SIG-M5 treated with dmso at 0.1 percent for 504 hours (cell line): Measurements from ENCODE around the gene AMBP.
"Not testable (repeated sequence)": the region's sequence is repeated elsewhere in the genome, so short reads cannot be mapped to it uniquely, and the experiment has no call there.

ENCODE experiments used
- DNase-seq: peaks from one replicate; lab custom pipeline; 2025; ENCODE audit not compliant: unreplicated experiment; lab: John Stamatoyannopoulos, UW

AMBP gene

DNA sequence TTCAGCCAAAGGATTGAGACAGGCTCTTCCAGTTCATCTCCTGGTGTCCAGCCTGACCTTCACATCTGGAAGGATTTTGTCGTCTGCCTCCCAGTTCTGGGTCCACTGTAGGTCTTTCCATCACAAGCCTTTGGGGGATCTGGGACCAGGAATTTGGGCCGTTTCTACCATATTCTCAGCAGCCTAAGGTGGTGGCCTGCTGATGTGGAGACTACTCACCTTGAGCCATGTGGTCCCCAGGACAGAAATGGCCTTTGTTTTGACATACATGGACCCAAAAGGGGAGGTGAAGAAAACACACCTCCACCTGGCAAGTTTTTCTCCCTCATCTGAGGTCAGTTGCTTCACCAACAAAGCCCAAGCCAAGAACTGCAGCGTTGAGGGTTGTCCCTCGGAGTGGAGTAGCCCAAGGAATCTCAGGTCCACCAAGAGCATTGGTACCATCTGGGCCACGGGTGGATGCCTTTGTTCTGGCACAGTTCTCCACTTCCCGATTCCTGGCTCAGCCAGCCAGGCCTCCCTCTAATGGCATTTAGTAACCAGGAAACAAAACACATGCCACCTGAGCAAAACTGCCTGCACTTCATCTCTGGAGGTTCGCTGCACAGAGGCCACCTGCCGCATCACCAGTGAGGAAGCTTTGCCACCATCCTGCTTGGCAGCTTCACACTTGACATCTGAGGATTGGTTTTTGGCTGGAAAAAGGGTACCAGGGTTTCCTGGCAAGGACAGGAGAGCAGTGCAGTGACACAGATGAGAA lies 24.7 kb downstream of the AMBP start:
- no peak for DNase-seq

GRCh38 chr9:114051706-114052105 lies 26.4 kb downstream of the AMBP start:
- no peak for DNase-seq

- no peak for DNase-seq
Observed at GRCh38 chr9:114051281-114051680, 26.8 kb downstream of the AMBP start.

- no peak for DNase-seq
Observed at GRCh38 chr9:114050646-114051045, 27.5 kb downstream of the AMBP start.

DNA sequence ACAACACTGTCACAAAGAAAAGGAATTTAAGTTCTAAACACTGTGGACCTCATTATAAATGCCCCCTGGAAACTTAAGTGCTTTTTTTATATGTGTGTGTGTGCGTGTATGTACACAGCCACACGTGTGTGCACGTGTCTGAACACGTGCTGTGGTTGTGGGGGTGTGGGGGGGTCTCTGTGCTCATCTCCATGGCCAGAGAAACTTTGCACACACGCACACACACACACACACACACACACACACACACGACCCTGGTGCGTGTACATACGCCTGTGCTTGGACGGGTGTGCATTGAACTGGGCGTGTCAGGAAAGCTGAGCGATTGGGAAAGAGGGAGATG lies 27.9 kb downstream of the AMBP start:
- DNase-seq, result no peak

- DNase-seq, result no peak
Observed at GRCh38 chr9:114049441-114050225, 28.5 kb downstream of the AMBP start.

DNA sequence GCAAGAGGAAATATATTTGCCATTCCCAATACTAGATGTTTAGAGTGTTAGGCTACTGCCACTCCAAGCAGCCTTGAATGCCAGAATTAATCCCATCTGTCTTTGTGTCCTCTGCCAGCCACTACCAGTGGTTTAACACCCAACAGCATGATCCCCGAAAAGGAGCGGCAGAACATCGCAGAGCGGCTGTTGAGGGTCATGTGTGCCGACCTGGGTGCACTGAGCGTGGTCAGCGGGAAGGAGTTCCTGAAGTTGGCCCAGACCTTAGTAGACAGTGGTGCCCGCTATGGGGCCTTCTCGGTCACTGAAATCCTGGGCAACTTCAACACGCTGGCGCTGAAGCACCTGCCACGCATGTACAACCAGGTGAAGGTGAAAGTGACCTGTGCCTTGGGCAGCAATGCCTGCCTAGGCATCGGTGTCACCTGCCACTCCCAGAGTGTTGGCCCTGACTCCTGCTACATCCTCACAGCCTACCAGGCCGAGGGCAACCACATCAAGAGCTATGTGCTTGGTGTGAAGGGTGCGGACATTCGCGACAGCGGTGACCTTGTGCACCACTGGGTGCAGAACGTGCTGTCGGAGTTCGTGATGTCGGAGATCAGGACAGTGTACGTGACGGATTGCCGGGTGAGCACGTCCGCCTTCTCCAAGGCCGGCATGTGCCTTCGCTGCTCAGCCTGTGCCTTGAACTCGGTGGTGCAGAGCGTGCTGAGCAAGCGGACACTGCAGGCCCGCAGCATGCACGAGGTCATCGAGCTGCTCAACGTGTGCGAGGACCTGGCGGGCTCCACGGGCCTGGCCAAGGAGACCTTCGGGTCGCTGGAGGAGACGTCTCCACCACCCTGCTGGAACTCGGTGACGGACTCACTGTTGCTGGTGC lies 29.3 kb downstream of the AMBP start:
- no peak for DNase-seq

DNA sequence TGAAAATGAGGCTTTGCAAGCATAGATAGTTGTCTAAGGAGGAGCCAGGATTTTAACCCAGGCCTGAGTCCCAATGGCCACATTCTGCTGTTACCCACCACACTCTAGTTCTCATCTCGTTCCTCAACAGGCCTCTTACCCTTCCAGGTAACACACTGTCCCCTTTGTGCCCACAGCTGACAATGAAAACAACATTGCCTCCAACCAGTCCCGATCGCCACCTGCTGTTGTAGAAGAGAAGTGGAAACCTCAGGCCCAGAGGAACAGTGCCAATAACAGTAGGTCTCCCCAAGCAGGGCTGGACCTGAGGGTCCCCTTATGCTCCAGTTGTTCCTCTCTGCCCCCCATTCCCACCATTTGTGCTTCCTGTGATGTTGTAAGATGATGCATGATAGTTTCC lies 30.4 kb downstream of the AMBP start:
- DNase-seq, result peak; percentile 33

DNA sequence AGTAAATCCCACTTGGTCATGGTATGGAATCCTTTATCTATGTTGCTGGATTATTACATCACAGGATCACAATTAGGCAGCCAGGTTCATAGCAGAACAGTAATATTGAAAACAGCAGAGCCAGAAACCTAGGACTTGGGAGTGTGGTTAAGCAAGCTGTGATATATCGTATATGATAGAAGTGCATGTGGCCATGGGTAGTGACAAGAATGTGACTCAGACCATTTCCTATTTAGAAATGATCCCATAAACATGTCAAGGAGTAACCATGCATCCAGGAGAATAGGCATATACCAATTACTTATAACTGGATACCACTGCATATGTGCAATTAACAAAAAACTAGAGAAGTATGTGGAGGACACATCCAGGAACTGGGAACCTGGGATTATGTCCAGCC lies 31.2 kb downstream of the AMBP start:
- no peak for DNase-seq

GRCh38 chr9:114046237-114046755 lies 31.8 kb downstream of the AMBP start:
- DNase-seq, result no peak

DNA sequence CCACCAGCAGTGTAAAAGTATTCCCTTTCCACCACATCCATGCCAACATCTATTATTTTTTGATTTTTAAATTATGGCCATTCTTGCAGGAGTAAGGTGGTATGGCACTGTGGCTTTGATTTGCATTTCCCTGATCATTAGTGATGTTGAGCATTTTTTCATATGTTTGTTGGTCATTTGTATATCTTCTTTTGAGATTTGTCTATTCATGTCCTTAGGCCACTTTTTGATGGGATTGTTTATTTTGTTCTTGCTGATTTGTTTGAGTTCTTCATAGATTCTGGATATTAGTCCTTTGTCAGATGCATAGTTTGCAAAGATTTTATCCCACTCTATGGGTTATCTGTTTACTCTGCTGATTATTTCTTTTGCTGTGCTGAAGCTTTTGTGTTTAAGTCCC lies 34.4 kb downstream of the AMBP start:
- not testable (repeated sequence) for DNase-seq

DNA sequence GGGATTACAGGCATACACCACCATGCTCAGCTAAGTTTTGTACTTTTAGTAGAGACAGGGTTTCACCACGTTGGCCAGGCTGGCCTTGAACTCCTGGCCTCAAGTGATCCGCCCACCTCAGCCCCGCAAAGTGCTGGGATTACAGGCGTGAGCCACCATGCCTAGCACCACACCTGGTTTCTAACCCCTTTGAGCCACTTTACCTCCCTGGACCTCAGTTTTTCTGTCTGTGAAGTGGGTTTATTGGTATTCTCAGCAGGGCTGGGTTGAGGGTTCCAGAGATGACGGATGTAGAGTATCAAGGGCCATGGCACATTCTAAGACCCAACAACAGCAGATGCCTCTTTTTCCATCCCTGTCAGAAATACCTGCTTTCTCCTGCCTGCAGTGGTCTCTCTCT lies 38.6 kb downstream of the AMBP start:
- no peak for DNase-seq

DNA sequence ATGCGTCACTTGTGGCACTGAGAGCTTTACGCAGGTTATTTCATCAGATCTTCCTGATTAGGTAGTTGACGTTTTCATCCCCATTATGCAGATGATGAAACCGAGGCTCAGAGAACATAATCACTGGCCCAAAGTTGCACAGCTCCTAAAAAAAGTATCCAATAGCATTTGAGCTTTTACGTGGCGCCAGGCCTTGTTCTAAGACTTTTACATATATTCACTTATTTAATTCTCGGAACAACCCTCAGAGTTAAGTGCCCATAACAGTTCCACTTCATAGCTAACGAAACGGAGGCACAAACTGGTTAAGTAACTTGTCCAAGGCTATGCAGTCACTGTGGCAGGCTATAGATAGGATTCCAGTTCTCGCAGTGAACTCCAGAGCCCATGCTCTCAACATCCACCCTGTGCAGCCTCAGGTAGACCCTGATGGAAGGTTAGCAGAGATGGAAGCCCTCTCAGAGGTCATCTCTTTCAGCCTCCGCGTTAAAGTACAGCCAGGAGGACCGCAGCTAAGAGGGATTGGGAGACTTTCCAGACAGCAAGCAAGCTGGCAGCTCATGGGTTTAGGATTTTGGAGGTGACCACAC lies 39.3 kb downstream of the AMBP start:
- DNase-seq, result no peak

- no peak for DNase-seq
Observed at GRCh38 chr9:114037961-114038723, 40.0 kb downstream of the AMBP start.

DNA sequence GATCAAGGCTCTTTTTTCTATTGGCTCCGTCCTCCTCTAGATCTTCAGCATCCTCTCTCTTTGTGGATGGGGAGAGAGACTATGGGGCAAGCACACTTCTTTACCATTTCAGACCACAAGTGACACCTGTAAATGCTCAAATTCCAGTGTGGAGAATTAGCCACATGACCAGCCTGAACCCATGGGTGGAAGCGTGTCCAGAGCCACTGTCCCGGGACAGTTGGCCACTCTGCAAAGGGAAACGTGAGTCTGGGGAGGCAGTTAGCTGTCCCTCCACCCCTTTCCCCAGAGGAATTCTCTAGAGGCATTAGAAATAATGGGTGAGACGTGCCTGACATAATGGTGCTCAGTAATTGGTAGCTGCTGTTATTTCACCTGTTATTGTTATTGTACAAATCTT lies 40.9 kb downstream of the AMBP start:
- DNase-seq, result no peak

- no peak for DNase-seq
Observed at GRCh38 chr9:114035845-114036801, 42.0 kb downstream of the AMBP start.

GRCh38 chr9:114035221-114035844 lies 42.8 kb downstream of the AMBP start:
- no peak for DNase-seq

- no peak for DNase-seq
Observed at GRCh38 chr9:114034661-114035062, 43.4 kb downstream of the AMBP start.

DNA sequence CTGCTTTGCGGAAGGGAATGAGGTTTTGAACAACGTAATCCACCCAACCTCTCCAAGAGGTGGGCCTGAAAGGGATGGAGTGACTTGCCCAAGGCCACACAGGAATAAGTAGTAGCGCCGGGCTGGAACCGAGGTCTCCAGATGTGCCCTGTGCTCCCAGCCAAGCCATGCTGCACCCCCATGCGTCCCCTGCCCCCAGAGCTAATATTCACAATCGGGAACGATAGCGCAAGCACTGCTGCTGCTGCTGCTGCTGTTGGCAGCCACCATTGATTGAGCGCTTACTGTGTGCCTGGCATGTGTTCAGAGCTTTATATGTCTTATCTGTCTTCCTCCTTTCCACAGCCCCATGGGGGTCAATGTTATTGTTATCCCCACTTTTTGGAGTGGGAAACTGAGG lies 43.9 kb downstream of the AMBP start:
- no peak for DNase-seq
